GM19035 (cell line): ENCODE data around the gene RXRA.

Source experiments
- ATAC-seq: cut with Tn5 transposase; IDR thresholded peaks from one replicate; pipeline ENCODE4 v1.9.1; 2021; ENCODE audit not compliant: unreplicated experiment

The RXRA gene

DNA sequence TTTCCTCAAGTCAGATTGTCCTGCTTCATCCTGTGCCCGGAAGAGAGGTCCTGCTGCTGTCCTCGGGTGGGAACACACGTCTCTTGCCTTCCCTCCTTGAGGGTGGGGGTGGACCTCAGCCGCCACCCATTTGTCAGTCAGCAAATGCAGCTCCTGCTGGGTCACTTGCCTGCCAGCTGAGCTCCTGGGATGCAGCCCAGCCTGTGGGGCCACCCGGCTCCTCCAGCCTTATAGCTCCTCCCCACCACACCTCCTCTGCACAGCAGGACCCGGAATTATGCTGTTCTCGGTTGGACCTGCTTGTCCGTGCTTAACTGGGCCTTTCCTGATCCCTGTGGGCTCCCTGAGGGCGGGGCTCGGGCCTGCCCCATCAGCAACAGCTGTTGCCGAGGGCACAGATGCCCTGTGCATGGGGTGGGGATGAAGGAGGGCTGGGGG, 52.7 kb downstream of the RXRA start:
- ATAC-seq, result no peak

DNA sequence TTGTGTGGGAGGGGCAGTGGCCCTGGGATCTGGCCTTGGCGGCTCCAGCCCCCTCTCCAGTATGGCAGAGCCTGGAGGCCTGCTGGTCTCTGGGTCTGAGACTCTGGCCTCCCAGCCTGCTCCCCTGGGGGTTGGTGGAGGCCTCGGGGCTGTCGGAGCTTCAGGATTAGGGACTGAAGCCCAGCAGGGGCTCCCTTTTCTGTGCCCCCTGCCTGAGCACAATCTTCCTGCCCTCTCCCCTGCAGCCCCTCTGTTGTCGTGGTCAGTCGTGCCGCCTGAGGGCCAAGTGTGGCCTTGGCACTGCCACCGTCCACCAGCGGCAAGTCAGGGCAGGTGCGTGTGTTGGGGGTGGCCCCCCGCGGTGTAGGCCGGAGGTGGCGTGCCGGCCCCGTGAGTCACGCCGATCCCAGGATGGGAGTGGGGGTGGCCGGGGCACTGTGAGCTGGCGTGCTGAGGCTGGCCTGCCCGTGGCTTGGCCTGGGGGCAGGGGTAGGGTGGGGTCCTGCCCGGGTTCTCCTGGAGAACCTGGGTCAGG, 53.6 kb downstream of the RXRA start:
- no peak for ATAC-seq

DNA sequence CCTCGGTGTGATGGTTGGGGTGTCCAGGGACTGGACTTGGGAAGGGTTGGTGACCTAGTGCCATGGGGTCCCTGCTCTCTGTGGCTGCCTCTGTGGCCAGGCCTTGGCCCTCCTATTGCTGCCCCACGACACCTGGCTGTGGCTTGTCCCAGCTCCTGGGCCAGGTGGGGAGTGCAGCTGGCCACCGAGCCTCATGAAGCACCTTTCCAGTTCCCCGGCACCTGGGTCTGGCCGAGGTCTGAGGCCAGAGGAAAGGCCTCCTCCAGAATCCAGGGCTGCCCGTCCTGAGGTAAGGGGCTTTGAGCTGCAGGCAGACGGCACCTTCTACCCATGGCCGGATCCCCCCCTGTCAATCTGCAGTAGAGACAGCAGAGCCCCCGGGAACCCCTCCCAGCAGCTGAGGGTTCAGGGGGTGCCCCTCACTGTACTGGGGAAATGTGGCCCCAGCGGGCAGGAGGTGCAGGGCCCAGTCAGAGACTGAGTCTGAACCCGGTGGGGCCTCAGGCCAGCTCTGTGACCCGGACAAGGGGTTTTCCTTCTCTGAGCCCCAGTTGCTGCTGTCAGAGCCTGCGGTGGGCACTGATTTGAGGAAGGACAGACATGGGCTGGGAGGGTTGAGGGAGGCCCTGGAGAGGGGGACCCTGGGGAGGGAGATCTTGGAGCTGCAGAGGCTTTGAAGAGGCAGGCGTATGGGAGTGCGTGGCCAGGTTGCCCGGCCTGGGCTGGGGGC, 54.5 kb downstream of the RXRA start:
- ATAC-seq, result no peak

DNA sequence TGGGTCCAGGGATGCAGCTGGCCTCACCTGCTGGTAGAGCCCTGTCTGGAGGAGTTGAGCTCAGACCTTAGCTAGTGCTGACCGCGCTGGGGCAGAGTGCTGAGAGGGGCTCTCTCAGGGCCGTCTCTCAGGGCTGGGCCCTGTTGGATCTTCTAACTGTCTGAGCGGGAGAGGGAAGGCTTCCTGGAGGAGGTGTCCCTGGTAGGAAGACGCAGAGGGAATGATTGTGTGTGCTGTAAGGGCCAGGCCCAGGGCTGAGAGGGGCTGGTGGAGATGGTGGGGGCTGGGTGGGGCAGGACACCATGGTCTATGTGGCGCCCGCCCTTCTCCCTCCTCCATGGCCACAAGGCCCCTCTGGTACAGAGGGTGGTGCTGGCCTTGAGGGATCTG, 55.0 kb downstream of the RXRA start:
- no peak for ATAC-seq

DNA sequence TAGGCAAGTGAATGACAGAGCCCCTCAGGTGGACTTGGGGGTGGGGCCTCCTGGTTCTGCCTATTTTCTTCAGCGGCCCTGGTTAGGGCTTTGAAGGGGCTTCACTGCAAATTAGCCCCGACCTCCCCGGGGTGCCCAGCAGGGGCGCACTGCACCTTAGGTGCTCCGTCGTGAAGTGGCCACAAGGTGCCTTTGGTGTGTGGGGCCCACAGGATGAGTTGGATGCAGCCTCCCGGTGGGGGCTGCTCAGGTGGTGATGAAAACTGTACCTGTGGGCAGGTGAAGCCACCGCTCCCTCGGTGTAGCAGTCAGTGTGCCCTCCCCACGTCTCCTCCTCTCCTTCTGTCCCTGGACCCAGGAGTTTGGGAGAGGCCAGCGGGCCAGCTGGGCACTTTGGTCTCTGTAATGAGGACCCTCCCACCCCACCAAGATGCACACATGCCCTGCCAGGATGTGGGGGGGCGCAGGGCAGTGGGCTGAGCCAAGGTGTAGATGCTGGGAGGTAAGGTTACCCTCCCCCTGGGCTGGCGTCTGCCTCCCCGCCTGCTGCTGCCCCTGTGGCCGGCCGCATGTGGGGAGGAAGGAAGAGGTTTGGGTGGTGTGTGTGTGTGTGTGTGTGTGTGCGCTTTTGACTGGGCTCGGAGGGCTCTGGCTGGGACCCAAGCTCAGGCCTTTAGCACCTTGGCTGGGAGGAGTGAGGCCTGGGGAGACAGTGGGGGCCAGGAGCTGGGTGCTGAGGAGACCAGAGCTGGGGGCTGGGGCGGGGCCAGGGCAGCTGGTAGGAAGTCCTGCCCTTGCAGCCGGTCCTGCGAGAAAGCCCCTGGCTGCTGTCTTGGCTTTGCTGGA, 55.6 kb downstream of the RXRA start:
- no peak for ATAC-seq

DNA sequence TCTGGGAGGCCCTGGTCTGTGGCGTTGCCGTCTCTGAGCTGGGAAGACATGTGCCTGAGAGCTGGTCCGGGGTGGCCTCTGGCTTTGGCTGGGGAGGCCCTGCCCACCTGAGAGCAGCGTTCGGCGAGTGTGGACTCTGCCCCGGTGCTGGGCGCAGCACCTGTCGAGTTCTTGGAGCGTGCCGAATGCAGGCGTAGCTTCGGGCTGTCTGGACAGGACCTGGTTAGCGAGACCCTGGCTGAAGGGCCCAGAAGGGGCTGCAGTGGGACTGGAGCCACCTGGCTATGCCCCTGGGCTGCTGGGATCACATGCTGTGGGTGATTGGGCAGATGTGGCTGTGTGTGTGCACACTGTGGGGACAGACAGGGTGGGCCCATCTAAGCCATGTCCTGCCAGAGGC, 56.5 kb downstream of the RXRA start:
- no peak for ATAC-seq

DNA sequence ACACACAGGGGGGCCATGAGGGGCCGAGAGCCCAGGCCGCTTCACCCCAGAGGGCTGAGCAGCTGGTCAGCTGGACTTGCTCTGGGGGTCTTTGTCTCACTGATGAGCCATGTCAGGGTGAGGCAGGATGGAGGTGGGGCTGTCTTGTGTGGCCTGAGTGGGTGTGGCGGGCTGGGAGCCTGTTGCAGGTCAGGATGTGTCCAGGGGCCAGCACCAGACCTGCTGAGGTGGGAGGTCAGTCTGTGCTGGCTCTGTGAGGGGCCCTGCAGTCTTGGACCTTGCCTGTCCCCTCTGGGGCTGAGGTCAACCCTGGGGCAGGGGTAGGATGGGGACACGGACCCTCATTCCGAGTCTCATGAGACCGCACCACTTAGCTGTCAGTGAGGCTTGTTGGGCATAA, 56.9 kb downstream of the RXRA start:
- no peak for ATAC-seq

DNA sequence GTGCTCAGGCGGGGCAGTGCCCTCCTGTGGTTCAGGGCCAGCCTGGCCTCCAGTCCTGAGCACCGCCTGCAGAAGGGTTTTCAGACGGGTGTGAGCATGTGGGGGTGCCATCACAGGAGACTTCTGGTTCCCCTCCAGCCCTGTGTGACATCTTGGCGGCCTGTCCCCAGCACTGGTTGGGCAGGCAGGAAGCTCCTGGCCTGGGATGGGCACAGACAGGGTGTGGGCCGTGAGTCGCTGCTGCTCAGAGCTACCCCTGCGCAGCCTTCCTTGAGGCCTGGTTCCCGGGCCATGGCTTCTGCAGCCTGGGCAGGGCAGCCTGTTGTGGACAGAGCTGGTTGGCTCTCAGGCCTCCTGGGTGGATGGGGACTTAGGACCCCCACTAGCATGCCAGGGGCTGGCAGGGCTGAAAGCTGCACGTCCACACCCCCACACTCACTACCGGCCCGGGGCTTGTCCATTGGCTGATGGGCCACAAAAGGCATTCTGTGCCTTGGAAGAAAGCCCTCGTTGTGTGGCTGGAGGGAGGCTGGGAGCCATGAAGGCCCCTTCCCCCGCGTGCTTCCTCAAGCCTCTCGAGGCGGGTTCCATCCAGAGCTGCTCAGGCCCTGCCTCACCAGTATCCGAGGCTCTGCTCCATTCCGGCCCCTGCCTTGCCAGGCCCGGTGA, 58.7 kb downstream of the RXRA start:
- ATAC-seq, result no peak

DNA sequence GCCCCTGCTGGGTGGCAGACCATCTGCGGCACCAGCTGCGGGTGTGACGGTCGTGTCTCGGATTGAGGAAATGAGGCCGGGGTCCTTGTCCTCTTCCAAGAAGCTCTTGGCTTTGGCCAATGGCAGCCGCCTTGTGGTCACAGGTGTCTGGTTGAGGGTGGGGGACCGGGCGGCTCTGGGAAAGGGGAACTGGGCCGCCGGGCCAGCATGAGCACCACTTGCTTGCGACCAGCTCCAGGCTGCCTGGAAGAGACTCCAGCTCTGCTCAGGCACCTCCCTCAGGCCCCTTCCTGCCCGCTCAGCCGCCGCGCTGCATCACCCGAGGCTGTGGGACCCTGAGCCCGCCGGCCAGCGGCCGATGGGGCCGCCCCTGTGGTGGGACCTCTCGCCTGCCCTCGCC, 59.7 kb downstream of the RXRA start:
- ATAC-seq, result no peak

DNA sequence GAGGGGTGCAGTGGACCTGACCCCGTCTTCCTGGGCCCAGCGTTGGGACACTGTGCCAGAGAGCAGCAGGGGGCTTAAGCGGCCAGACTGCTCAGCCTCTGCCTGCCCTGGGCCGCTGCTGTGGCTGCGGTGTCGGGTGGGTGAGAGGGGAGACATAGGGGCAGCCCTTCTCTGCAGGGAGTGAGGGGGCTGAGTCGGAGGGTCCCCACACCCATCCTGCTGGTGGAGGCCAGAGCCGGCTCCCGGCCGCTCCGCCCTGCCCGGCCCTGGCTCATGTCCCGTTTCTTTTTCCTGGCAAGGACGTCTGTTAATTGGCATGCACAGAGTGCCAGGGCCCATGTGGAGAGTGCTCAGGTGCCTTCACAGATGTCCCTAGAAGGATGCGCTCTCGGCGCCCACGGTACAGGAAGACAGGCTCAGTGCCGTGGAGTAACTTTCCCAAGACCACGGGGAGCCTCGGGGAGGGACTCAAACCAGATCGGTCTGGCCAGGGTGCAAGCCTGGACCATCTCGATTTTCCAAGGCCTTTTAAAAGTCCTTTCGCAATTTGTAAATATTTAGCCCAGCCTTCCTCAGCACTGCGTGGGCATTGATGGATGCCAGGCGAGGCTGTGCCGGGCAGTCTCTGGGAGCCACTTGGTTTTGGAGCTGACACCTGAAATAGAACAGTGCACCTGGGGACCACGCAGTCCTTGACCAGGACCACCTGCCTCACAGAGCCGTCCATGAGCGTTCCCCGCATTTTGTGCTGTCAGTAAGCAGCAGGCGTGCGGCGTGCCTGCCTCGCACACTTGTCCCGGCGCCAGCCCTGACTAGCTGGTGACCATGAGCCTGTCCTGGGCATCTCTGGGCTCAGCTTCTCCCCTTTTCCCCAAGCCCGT, 60.9 kb downstream of the RXRA start:
- no peak for ATAC-seq

DNA sequence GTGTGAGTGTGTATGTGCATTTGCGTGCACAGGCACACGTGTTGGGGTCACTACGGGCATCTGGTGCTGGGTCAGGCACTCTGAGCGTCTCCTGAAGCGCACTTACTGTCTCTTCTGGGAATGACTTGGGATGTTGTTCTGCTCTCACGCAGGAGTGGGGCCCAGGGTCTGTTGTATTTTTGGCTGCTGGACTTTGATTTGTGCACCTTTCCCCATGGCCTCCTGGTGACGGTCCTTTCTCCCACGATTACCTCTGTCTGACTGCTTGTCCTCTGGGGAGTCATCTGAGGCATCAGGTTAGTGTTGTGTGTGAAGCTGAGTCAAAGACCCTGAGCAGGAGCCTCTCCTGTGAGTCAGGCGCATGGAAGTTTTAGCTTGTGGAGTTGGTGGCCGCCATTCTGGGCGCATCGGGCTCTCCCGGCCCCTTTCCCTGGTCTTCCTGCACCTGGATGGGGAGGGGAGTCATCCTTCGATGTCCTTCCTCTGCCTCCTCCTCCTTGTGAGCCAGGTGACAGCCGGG, 62.1 kb downstream of the RXRA start:
- ATAC-seq, result no peak

DNA sequence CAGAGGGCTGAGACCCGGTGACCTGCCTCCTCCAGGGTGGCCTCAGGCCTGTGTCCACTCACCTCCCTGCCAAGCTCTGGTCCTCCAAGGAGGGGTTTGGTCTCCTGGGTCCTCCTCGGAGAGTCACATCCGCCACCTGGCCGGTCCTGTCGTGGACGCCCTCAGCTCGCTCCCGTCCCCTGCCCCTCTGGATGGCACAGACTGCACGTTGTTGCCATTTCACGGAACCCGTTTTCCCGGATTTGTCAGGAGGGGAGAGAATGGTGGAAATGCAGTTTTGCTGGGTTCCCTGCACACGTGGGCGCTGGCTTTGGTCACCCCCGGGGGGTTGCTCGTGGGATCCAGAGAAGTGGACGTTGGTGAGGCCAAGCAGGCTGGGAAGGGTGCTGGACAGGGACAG, 62.7 kb downstream of the RXRA start:
- no peak for ATAC-seq

DNA sequence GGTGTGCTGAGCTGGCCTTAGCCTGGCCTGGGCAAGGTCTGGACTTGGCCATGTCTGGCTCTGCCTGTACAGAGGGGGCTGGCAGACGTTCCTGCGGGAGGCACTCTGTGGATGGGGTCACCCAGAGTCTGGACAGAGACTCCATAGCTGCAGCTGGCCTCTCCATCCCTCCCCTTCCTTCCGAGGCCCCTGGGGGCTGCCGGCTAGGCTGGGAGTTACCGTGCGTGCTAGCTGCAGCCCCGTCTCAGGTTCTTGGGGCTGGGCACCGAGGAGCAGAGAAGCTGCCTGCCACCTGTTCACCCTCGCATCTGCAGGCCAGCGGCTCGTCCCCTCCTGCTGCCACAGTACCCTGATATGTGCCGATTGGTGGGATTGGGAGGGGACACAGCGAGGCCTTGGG, 63.4 kb downstream of the RXRA start:
- ATAC-seq, result no peak

DNA sequence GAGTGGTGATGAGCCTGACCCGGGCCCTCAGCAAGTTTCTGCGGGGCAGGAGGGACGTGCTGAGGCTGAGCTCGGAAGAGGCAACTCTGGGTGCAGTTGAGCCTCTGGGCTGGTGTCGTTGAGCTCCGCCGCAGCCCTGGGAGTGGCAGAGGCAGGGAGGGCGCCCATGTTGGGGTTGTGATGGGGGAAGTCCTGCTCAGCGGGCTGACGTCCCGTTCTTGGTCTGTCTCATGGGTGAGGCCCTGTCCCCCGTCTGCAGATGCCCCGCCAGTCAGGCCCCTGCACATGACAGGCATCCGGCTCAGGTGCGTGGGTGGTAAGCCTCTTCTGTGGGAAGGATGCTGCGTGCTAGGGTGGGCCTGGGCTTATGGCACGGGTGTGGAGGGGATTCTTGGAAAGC, 64.3 kb downstream of the RXRA start:
- peak; percentile 28 for ATAC-seq

DNA sequence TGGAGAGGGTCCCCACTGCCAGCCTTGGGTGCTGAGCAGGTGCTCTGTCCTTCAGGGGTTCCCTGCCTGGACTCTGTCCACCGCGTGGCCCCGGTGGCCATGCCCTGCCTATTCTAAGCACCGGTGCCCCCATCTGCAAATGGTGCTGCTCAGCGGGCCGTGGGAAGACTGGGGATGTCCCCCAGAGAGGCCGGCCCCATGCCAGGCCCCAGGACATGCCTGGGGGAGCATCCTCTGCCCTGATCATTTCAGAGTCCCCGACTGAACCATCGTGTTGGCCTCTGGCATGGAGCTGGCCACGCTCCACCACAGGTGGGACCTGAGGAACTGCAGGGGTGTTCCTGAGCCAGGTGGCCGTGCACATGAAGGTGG, 64.7 kb downstream of the RXRA start:
- ATAC-seq, result peak; percentile 15

DNA sequence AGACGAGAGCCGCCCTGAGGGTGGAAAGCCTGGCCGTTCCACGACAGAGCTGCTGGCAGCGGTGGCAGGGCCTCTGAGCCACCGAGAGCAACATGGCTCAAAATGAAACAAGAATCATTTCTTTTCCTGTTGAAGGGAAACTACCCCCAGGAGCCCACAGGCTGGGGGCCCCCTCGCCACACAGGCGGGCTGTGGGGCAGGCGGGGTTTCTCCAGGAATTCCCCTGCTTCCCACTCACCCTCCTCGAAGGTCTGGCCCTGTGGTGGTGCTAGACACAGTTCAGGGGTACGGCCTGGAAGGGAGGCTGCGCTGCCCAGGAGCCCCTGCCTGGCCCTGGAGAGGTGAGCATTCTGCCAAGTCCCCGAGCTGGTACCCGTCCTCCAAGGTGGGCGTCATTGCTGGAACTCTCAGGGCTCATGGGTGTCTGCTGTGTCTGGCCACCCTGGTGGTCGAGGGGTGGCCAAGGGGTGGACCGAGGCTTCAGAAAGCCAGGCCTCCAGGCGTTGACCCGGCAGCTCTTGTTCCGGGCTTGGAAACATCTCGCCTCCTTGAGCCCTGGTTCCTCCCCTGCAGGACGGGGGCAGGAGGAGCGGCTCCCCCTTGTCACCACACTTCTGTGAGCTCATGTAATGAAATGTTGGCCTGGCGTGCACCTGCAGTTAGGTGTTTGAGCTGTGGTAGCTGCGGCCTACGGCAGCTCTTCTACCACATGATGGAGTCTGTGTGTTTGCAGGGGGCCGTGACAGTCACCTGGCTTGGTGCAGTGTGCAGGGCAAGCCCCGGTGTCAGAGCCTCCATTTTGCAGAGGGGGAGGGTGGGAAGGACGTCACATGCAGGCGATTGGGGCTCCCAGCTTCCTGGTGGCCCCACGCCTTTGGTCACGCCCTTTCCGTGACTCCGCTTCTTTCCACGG, 65.3 kb downstream of the RXRA start:
- peak; percentile 47 for ATAC-seq

DNA sequence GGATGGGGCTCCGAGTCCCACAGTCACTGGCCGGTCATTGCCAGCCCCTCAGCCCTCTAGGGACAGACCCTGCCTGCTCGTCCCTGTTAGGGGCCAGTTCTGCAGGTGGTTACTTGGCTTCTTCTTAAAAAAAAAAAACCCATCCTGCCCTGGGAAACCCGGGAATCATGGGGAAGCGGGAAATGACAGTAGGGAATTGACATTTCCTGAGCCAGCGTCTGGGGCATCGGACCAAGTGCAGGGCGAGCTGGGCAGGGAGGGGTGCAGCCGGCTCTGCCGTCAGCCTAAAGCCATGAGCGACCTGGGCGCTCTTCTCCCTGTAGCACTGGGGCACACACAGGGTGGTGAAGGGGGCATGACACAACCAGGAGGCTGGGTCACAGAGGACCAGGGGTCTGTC, 66.6 kb downstream of the RXRA start:
- ATAC-seq, result no peak

DNA sequence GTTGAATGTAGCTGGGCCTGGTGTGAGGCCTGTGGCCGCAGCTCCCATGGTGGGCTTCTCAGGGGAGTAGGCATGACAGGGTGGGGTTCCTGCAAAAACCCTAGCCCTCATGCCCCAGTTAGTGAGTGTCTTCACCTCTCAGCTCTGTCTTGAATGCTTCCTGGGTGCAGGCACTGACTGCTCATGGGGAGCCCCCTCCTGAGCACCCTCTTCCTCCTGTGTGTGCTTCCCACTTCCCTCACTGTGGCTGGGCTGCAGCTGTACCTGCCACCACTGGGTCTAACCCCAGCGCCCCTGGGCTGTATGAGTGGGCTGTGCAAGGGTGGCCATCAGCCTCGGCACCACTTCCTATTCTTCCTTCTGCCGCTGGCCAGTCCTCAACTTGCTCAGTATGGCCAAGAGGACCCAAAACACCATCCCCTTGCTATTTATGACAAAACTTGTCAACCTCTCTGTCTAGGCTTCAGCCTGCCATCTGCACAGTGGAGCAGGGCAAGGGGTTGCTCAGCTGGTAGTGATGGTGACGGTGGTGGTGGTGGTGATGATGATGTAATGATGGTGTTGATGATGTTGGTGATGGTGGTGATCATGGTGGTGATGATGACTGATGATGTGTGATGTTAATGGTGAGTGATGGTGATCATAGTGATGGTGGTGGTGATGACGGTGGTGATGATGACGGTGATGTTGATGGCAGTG, 67.5 kb downstream of the RXRA start:
- no peak for ATAC-seq

DNA sequence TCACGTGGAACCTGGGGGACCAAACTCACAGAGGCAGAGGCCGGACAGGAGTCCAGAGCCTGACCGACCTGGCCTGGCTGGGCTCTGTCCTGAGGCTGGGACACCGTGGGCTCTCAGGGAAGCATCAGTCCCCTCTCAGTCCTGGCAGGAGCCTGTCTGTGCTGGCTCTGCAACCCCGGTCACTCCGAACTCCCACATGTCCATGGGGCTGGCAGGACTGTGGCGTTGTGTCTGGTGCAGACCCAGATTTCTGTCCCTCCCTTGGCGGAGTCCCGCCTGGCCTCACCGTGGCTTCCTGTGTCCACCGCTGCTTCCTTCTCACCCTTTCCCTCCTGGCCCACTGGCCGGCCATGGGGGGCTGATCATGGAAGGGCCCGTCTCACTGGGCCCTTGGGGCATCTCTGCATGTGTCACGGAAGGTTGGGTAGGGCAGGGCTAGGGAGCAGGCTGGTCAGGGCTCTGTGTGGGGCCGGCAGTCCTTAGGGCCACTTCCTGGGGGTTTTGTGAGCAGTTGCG, 68.8 kb downstream of the RXRA start:
- ATAC-seq, result no peak
